Upper lobe of right lung (tissue), 1 donor: ENCODE data around the gene TSG101. TPM values are rescaled to one million over a fixed set of nuclear protein-coding genes. Genes with fewer than 3 reads are reported as not detected.

Experiments used
- ATAC-seq: fragments of 200-7000 bp; cut with Tn5 transposase; one replicate; pipeline ENCODE4 v1.9.1; 2020; ENCODE audit warnings: mild to moderate bottlenecking, moderate library complexity
- DNase-seq: peaks from one replicate; pipeline ENCODE4 v3.0.0-alpha.2; 2020
- H3K27ac ChIP-seq: fragments of 200-600 bp; one replicate; pipeline ENCODE4 v1.8.0; 2022
- H3K27me3 ChIP-seq: fragments of 200-600 bp; one replicate; pipeline ENCODE4 v1.8.0; 2022; ENCODE audit warnings: mild to moderate bottlenecking
- H3K36me3 ChIP-seq: fragments of 200-600 bp; one replicate; pipeline ENCODE4 v1.8.0; 2022
- H3K4me1 ChIP-seq: fragments of 200-600 bp; one replicate; pipeline ENCODE4 v1.8.0; 2022
- H3K4me3 ChIP-seq: fragments of 200-600 bp; one replicate; pipeline ENCODE4 v1.8.0; 2022; ENCODE audit warnings: mild to moderate bottlenecking
- H3K9me3 ChIP-seq: fragments of 200-600 bp; one replicate; pipeline ENCODE4 v1.8.0; 2022
- intact Hi-C: fragments of 100-400 bp; cut with DNase I; formaldehyde crosslinking; loops from one replicate; pipeline ENCODE4 v1.11.0; 2022
- total RNA-seq: library from RNA; stranded (reverse); fragmentation: NEBNext Ultra II Directional; extraction: Animal tissue kit (Norgen Biotek cat#: 25700); gene quantifications from one replicate; pipeline ENCODE4 v1.2.1, GENCODE V29; 2021
- TF ChIP-seq, protein P1 (sequence below): fragments of 200-600 bp; IDR thresholded peaks from one replicate; pipeline ENCODE4 v1.8.0; 2022; ENCODE audit warnings: antibody characterized with exemption
- donor health status: DM: no; HTN: yes; CAD: no; lungs with severe emphysema.

The TSG101 gene
- total RNA-seq, 1 donor from 2014 or later: 46.6 TPM

- Histone ChIP-seq H3K27ac (no peak overlapping the region), H3K9me3 (no peaks in the 10 kb centered on the region), H3K36me3 (peaks cover 27% of the 10 kb centered on the region), H3K4me1 (no peaks in the 10 kb centered on the region), H3K27me3 (no peaks in the 10 kb centered on the region), H3K4me3 (no peak overlapping the region)
- no peak for DNase-seq
- intact Hi-C loops: no loop called here
- ATAC-seq: no peak
- TF ChIP-seq, protein P1, sequence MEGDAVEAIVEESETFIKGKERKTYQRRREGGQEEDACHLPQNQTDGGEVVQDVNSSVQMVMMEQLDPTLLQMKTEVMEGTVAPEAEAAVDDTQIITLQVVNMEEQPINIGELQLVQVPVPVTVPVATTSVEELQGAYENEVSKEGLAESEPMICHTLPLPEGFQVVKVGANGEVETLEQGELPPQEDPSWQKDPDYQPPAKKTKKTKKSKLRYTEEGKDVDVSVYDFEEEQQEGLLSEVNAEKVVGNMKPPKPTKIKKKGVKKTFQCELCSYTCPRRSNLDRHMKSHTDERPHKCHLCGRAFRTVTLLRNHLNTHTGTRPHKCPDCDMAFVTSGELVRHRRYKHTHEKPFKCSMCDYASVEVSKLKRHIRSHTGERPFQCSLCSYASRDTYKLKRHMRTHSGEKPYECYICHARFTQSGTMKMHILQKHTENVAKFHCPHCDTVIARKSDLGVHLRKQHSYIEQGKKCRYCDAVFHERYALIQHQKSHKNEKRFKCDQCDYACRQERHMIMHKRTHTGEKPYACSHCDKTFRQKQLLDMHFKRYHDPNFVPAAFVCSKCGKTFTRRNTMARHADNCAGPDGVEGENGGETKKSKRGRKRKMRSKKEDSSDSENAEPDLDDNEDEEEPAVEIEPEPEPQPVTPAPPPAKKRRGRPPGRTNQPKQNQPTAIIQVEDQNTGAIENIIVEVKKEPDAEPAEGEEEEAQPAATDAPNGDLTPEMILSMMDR: no peak
These were observed 6.6 kb upstream of the TSG101 start for GRCh38 chr11:18533365-18533764.

- no peak for DNase-seq
- intact Hi-C loops: no loop called here
- H3K4me3 ChIP-seq: peak overlapping the region; percentile 86
- TF ChIP-seq, protein P1: no peak
- no peaks in the 10 kb centered on the region for H3K27me3 ChIP-seq
- peaks cover 15% of the 10 kb centered on the region for H3K36me3 ChIP-seq
- no peak for ATAC-seq
- H3K27ac ChIP-seq: peak overlapping the region; percentile 98
- H3K9me3 ChIP-seq: no peaks in the 10 kb centered on the region
- H3K4me1 ChIP-seq: peaks cover 16% of the 10 kb centered on the region
These were observed 770 bp upstream of the TSG101 start for GRCh38 chr11:18527512-18527911.

GRCh38 chr11:18526130-18526520 is 617 bp downstream of the TSG101 start:
- Histone ChIP-seq H3K4me1 (peaks cover 16% of the 10 kb centered on the region), H3K27ac (peak overlapping the region; percentile 98), H3K27me3 (no peaks in the 10 kb centered on the region), H3K9me3 (no peaks in the 10 kb centered on the region), H3K4me3 (peak overlapping the region; percentile 86), H3K36me3 (peaks cover 9% of the 10 kb centered on the region)
- TF ChIP-seq, protein P1: no peak
- intact Hi-C loops: no loop called here
- DNase-seq: no peak
- no peak for ATAC-seq

- intact Hi-C loops: no loop called here
- ATAC-seq (no peak), DNase-seq (no peak)
- Histone ChIP-seq H3K4me3 (no peak overlapping the region), H3K9me3 (no peaks in the 10 kb centered on the region), H3K27ac (no peak overlapping the region), H3K27me3 (no peaks in the 10 kb centered on the region), H3K4me1 (peaks cover 16% of the 10 kb centered on the region), H3K36me3 (peaks cover 5% of the 10 kb centered on the region)
- TF ChIP-seq, protein P1: no peak
These were observed 2.5 kb downstream of the TSG101 start for GRCh38 chr11:18524248-18524647.

DNA sequence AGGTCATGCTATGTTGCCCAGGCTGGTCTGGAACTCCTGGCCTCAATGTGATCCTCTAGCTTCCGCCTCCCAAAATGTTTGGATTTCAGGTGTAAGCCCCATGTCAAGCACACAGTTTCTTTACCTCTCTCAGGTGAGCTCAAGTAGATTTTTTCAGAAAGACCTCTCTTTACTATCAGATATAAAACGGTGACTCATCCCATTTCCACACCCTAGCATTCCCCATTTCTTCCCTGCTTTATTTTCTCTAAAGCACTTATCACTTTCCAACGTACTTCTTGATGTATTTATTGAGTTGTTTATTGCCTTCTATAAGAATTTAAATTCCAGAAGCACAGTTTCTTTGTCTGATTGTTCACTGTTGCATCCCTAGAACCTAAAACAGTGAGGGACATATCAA is 3.7 kb downstream of the TSG101 start:
- ATAC-seq (no peak), DNase-seq (no peak)
- Histone ChIP-seq H3K4me1 (peaks cover 16% of the 10 kb centered on the region), H3K9me3 (no peaks in the 10 kb centered on the region), H3K27me3 (no peaks in the 10 kb centered on the region), H3K36me3 (peaks cover 15% of the 10 kb centered on the region), H3K4me3 (no peak overlapping the region), H3K27ac (no peak overlapping the region)
- intact Hi-C loops: no loop called here
- TF ChIP-seq, protein P1: no peak

GRCh38 chr11:18522388-18522787 is 4.4 kb downstream of the TSG101 start:
- no peak for DNase-seq

More at GRCh38 chr11:18522388-18522787, 4.4 kb downstream of the TSG101 start:
- intact Hi-C loops: no loop called here
- TF ChIP-seq, protein P1: no peak
- no peaks in the 10 kb centered on the region for H3K9me3 ChIP-seq
- H3K4me3 ChIP-seq: no peak overlapping the region
- ATAC-seq: no peak
- no peaks in the 10 kb centered on the region for H3K27me3 ChIP-seq
- no peak overlapping the region for H3K27ac ChIP-seq
- peaks cover 22% of the 10 kb centered on the region for H3K36me3 ChIP-seq
- H3K4me1 ChIP-seq: peaks cover 11% of the 10 kb centered on the region
